Measurements from ENCODE around the gene ESPNL. TPM values are rescaled to one million over a fixed set of nuclear protein-coding genes. Genes with fewer than 3 reads are reported as not detected.
"Not testable (repeated sequence)": the region's sequence is repeated elsewhere in the genome, so short reads cannot be mapped to it uniquely, and the experiment has no call there.

The ESPNL gene
- total RNA-seq, 1 donor from 2014 or later, result not detected

DNA sequence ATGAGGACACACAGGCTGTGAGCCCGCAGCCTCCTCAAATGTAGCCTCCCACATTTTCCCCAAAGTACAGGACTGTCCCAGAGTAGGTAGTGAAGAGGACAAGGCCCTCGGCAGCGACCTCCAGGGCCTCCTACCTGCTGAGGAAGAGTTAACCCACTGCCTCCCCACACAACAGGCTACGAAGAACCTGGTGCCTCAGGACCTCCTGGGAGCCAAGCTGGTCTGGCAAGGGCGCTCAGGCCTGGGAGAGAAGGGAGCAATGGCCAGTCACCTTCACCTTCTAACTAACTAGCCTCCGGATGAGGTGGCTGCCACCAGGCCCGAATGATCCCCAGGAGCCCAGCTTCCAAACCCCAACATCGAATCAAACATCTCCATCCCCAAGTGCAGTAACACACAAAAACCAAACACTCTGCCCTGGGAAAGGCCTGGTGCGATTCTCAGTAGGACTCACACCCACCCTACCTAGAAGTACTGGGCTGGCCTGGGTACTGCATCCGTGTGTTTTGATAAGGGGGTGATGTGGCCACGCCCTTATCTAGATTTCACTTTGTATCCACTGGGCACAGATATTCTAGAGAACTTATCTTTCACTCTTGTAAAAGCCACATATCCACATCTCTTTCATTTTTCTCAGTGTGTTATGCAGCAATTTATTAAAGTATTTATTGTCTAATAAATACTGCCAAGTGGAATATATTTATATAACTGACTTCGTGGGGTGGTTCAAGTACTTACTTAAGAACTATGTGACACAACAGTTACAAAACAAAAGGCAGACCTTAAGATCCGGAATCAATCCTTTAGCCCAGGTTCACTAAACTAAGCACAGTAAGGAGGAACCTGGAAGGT lies 68.3 kb downstream of the ESPNL start:
- DNase-seq (ENCODE audit: low read depth in 2 of 2), result no peak

DNA sequence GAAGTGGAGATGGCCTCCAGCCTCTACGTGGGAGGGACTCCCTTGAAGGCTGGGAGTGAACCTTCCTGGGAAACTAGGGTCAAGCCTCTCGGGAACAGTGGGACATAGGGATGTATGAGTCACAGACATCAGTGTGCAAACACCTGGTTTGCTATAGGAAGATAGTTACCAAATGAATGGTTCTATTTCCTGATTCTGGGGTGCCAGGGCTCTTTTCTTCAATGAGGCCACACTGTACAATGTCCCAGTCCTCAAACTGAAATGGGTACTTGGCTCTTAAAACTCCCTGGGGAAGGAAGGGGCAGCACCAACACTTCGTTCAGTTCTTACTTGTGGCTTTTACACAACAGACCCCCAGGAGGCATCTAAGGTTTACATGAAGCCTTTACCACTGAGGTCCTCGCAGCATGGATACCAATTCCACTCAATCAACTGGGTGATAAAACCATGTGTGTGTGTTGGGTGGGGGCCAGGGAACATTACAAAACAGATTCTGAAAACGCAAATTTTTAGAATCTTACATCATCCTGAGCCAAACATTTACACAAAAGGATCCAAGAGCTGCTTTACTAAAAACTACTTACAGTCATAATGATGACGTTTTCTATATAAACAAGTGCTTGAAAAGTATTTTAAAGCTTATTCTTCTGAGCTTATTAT lies 69.0 kb downstream of the ESPNL start:
- peak; percentile 41 to 74 for DNase-seq (ENCODE audit: low read depth in 2 of 2)

DNA sequence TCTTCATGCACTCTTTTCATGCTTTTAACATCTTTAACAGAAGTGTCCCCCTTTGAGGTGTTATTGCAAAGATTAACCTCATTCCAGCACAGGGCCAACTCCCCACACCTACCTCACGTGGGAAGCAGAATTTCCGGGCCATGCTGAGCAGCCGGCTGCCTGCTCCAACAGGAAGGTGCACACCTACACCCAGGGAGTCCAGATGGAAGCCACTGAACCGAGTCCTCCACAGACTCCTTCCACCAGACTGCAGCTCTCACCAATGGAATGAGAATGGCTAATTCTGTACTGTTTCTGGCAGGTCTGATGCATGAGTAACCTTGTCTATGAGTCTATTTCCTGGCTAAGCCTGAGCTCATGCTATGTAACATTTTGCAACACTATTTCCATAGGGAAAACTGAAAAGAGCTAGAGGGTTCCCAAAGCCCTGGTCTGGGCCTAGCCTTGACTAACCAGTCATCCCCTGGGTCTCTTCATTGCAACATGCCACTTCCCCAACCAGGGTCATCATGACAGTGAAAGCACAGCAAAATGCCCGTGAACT lies 69.6 kb downstream of the ESPNL start:
- DNase-seq (ENCODE audit: low read depth in 2 of 2), result peak; percentile 75 to 88

DNA sequence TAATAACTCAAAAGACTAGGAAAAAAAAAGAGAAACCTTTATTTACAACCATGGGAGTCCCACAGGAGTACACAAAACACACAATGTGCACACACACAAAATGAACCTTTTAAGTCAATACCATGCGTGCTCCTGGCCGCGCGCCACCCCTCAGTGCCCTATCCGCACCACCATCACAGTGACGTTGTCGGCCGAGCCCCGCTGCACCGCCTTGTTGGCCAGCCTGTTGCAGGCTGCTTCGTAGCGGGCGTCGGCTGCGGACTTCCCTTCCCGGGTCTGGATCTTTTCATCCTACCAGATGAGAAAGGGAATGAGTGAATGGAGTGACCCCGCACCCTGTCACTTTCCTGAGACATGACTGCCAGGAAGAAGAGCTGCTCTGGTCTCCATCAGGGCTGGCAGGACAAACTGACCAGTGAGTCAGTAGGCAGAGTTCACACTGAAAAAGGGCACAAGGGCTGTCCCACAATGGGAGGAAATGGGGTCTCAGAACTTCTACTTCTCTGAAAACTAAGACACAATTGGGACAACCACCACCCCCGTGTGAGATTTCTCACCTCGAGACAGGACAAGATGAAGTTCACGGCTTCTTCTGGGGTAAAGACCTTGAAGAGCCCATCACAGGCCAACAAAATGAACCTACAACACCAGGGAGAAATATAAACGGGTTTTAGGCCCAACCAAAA lies 70.4 kb downstream of the ESPNL start:
- DNase-seq (ENCODE audit: low read depth in 2 of 2), result peak in 1 of 2 donors; percentile 46

GRCh38 chr2:238171072-238171431 lies 70.9 kb downstream of the ESPNL start:
- DNase-seq (ENCODE audit: low read depth in 2 of 2), result not testable (repeated sequence)

DNA sequence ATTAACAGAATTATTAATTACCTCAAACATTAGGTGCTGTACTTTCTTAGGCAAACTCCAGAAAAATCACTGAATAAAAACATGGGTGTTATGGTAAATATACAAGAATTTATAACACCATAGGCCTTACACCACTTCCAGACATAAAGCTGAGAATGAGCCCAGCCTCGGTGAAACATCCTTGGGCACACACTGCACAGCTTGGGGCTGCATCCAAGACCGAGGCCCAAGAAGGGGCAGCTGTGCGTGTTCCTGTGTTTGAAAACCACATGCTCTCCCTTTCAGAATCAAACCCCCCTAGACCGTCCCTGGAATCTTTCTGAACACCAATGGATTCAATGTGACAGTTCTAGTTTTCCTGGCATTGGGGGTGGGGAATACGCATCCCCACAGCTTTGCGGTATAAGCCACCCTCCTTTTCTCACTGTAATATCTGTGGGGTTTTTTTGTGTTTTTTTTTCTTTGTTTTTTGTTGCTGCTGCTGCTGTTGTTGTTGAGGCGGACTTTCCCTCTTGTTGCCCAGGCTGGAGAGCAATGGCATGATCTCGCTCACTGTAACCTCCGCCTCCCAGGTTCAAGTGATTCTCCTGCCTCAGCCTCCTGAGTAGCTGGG lies 71.5 kb downstream of the ESPNL start:
- no peak for DNase-seq (ENCODE audit: low read depth in 2 of 2)

GRCh38 chr2:238172439-238172838 lies 72.3 kb downstream of the ESPNL start:
- DNase-seq (ENCODE audit: low read depth in 2 of 2), result no peak

- DNase-seq (ENCODE audit: low read depth in 2 of 2), result no peak
Observed at GRCh38 chr2:238173692-238174091, 73.6 kb downstream of the ESPNL start.

DNA sequence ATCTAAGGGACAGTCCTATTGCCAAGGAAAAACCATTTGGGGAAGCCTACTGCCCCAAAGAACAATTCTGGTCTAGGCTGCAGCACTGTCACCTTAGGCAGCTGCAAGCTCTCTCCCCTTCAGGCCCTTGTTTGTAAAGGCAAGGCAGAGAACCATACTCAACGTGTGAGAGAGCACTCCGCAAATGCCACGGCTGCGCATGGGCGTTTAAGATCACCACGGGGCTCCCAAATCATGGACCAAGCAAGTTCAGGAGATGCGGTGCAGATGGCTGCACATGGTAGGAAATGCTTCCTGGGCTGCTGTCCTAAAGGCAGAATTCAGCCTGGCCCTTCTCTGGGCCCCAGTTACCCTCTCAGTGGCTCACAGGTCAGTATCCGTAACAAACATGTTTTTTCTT lies 74.2 kb downstream of the ESPNL start:
- no peak for DNase-seq (ENCODE audit: low read depth in 2 of 2)

DNA sequence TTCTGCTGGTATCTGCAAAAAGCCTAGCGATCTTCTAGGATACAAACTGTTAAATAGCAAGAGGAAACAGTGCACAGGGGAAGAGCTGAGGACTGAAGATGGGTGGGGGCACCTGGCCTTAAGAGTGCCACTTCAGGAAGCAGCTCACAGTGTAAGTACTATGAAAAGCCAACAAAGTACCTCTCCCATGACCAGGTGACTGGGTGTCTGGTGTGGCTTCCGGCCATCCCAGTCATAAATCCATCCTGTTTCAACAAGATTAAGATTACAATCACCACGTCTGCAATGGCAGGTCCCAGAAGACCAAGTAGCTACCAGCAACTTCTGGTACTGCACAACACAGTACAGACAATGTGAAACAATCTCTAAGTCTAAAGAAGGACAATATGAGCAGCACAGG lies 74.6 kb downstream of the ESPNL start:
- no peak for DNase-seq (ENCODE audit: low read depth in 2 of 2)

DNA sequence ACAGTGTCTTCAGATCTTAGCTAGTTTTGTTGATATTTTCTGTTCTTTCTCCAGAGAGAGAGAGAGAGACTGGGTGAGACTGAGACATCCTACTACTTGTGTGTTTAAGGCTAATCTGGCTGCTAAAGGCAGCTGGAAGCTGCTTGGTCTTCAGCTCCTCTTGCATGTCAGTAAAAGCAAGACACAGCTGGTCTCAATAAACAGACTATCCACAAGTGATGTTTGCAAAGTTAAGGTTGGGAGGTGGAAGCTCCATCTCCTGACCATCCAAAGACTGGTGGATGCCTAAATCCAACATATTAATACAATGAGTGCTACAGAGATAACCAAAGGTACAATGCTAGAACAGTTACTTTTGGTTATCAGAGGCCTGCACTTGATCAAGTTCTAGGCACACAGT lies 76.5 kb downstream of the ESPNL start:
- DNase-seq (ENCODE audit: low read depth in 2 of 2), result no peak

GRCh38 chr2:238180554-238180953 lies 80.4 kb downstream of the ESPNL start:
- DNase-seq (ENCODE audit: low read depth in 2 of 2), result no peak

DNA sequence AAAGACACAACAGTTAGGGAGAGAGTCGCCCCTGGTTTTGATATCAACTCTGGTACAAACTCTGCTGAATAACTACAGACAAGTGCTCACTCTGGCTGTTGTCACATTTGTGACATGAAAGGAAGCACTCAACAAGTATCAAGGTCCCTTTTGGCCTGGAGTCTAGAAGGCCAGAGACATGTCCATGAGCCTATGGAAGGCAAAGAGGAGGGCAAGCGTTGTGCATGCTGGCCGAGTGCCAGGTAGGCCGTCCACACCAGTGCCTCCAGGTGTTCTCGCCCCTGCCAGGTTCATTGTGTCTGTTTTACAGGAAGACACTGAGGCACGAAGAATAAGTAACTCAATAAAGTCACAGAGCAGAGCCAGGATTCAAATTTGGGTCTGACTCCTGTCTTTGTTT lies 82.2 kb downstream of the ESPNL start:
- DNase-seq (ENCODE audit: low read depth in 2 of 2), result no peak

Other genes starting within 250 kb of the ESPNL start
- gene RAMP1, start 240.7 kb upstream of the ESPNL start, total RNA-seq, result not detected in 2 replicates
- 31.1 and 31.4 TPM in 2 replicates for gene UBE2F, start 133.3 kb upstream of the ESPNL start, total RNA-seq
- gene SCLY, start 39.3 kb upstream of the ESPNL start, total RNA-seq, result 12.1 and 16.0 TPM in 2 replicates
- gene KLHL30, start 38.3 kb downstream of the ESPNL start, total RNA-seq, result not detected in 2 replicates
- gene ERFE, start 58.6 kb downstream of the ESPNL start, total RNA-seq, result 0.13 TPM in 2 replicates
- gene ILKAP, start 103.4 kb downstream of the ESPNL start, total RNA-seq, result 14.5 and 15.8 TPM in 2 replicates
- gene HES6, start 139.7 kb downstream of the ESPNL start, total RNA-seq, result 2.0 and 2.1 TPM in 2 replicates
- 1.7 and 2.7 TPM in 2 replicates for gene PER2, start 188.3 kb downstream of the ESPNL start, total RNA-seq
- 6.0 and 6.8 TPM in 2 replicates for gene TRAF3IP1, start 220.2 kb downstream of the ESPNL start, total RNA-seq

Measured in dermis microvascular lymphatic vessel endothelial cell (primary cell).